ENCODE measurements around the gene KDM1A.

The KDM1A gene

DNA sequence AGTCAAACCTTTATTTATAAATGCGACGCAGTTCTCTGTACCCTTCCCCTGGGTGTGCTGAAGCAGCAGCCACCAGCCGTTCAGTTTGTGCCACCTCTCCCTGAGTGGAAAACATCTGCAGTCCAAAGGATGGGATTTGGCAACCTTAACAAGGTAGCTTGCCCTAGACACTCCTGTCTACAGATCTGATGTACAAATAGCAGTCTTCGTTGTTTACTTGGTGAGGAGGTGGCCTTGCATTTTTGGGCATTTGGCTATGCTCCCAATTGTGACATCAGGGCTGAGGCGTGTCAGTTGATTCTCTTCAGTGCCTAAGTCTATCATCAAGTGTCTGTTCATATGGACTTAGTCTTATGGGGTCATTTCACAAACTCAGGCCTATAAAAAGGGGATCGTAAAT, 59.8 kb downstream of the KDM1A start:
- no peak for DNase-seq

DNA sequence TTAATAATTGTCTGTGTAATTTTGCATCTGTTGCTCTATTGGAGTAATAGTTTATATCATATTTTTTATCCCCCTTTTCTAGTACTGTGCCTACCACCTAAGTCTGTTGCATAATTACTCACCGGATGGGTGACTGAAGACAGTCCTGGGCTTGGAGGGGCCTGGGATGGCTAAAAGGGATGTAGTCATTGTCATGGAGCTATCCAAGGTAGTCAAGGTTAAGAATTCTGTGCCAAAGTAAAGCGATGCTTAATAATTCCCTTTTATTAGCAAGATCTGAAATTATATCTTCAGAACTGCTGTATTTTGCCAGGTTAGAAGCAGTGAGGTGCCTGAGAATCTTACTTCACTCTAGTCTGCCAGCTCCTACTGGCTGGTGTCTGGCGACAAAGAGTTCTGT, 61.6 kb downstream of the KDM1A start:
- no peak for DNase-seq

DNA sequence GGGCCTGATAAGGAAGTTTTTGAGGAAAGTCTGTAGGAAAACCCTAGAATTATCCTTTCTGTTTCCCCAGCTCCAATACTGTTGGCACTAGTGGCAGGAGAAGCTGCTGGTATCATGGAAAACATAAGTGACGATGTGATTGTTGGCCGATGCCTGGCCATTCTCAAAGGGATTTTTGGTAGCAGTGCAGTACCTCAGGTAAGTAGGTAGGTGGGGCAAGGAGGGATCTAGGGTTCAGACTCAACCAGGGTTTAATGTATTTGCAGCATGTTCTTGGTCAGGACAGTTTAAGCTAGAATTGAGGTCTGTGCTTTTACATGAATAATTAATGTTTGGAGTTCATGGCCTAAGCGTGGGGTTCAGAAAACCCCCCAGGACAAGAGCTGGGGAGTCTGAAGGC, 62.1 kb downstream of the KDM1A start:
- no peak for DNase-seq

DNA sequence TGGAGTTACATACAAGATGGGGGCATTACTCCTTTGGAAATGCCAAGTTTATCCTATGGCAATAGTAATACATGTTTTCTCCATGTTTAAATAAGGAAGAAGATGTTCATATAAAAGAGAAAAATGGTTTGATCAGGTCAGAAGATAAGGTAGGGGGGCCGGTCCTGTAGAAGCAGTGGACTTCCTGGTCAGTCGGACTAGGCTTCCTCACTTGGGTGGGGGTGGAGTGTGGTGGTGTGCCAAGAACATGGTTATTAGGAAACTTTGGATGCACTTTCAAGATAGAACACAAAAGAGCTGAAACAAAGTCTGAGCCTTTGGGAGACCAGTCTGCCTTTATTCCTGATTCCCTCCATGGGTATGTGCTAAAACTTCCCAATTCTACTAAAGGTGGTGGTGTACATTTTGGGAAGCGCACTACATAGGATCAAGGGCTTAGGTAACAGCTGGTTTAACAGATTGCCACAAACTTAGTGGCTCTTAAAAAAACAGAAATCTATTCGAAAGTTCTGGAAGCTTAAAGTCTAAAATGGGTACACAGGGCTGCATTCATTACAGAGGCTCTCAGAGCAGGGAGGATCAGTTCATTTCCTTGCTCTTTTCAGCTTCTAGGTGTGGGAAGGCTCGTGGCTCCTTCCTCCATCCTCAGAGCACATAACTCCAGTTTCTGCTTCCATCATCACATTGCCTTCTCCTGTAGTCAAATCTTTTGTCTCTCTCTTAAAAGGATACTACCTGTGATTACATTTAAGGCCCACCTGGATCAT, 64.6 kb downstream of the KDM1A start:
- no peak for DNase-seq

DNA sequence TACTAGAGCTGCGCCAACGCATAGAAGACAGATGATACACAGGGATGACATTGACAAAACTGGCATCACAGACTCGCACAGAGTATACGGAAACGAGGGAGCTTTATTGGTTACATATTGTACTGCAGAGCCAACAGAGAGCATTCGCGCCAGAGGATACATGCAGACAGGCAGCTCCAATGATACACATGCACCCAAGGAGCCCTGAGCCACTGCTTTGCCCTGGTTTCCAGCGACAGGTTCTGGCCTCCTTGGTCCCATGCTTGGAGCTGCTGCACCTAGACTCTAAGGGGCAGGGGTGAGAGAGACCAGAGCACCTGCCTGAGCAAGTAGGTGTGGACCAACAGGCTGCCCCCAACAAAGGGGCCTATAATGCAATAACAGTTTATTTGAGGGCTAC, 65.6 kb downstream of the KDM1A start:
- no peak for DNase-seq

DNA sequence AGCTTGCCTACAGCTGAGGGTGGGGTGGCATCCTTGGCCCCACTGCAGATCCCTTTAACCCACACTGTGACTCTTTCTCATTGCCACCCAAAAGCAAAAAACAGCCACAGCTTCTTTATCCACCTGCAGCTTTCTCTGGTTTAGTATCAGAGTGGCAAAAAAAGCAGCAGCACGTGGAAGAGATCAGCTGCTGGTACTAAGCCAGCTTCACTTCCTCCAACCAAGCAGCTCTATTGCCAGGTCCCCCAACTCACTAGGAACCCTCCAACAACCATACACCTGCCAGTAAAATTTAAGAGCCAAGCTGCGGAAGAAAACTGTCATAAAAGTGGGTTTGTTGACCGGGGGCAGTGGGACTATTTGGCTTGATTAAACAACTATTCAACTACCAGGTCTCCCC, 66.4 kb downstream of the KDM1A start:
- DNase-seq = no peak

DNA sequence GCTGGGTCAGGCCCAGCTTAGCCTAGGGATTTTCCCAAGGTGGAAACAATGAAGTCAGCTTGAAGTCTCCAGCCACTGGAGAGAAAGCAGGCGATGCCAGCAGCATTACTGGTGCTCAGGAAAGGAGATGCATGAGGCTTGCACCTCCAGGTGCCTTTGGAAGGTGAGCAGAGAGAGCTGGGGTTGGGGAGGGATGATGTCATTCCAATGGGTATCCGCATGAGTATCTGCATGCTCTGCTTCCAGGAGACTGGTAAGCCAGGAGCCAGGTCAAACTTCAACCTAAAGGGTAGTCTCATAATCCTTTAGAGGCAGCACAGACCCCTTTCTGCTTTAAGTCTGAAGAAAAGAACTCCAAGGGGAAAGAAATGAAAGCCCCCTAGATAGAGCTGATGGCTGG, 68.8 kb downstream of the KDM1A start:
- no peak for DNase-seq

DNA sequence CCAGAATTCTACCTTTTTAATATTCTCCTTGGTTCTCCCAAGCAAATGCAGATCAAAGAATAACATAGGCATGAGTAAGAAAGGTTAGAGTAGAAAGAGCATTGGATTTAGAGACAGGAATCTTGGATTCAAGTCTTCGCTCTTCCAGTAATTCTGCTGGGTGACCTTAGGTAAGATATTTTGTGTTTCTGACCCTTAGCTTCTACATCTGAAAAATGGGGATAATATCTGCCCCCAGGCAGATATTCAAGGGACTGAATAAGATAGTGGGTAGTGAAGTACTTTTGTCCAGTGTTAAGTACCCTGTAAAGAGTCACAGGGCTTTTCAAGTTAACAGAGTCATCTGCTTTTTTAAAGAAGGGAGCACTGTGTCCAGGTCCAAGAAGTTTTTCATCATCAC, 70.8 kb downstream of the KDM1A start:
- DNase-seq = no peak

DNA sequence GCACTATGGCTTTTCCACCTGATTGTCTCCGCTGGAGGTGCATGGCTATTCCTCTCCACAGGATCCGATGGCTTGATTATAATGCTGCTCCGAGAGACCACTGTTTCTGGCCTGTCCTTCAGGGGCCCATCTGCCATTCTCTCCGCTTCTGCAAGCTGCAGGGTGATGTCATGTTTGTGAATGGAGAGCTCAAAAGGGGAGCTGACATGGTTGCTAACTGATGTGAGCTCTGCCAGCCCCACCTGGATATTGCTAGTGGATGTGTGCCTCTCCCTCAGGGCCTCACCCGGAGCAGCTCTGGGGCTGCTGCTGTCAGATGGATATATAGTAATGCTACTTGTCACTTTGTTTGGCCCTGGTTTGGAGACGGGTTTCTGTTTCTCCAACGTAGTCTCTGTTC, 72.3 kb downstream of the KDM1A start:
- no peak for DNase-seq

DNA sequence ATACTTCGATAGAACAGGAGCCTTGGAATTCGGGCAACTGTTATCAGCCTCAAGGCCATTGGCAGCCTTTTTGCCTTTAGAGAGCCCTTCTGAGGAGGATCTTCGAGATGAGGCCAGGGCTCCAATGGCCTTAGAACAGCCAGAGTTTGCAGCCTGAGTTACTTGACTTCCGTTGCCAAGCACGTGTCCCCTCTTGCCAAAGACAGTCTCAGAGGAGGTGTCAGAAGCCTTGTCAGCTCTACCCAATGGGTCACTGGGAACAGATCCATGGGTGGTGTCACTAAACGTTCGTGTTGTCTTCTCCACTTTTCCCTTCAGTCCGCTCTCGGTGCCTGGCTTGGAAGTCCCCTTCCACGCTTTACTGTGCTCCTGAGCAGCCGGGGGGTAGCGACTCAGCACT, 73.2 kb downstream of the KDM1A start:
- no peak for DNase-seq

DNA sequence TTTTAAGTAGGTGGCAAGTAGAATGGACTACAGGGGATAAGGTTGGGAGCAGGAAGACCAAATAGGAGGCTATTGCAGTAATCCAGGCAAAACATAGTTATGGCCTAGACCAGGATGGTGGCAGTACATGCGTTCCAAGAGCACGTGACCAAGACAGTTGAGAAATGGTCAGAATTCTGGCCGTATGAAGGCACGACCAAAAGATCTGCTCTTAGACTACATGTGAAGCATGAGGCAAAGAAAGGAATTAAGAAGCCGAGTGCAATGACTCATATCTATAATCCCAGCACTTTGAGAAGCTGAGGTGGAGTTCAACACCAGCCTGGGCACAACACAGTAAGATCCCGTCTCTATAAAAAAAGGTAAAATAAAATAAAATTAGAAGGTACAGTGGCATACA, 78.0 kb downstream of the KDM1A start:
- DNase-seq = no peak

DNA sequence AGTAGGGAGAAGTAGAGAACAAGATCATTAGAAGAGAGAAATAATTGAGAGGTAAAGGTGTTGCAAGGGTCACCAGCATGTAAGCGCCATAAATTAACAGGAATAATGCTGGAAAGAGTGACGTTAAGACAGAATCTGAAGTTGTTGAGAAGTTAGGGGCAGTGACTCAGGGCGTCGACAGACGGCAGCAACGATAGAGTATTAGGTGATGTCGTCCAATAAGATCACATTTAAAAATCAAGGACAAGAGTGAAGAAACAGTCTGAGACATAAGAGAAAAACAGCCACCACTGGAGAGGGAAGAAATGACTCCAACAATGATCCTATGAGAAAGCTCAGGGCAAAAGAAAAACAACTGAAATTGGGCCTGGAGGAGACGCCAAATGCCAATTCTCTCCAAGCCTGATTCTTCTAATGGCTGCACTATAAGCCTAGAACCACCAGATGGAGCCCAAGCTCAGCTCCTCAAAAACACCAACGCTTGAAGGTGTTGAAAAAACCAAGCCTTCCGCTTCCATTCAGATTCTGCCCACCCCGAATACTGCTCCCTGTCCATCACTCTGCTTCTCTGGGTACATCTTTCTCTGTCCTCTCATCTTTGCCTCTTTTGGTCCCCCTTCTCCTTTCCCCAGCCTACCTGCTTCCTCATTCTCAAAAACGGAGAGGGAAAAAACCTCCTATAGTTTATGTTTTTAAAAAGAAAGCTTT, 79.3 kb downstream of the KDM1A start:
- DNase-seq = peak; percentile 71

DNA sequence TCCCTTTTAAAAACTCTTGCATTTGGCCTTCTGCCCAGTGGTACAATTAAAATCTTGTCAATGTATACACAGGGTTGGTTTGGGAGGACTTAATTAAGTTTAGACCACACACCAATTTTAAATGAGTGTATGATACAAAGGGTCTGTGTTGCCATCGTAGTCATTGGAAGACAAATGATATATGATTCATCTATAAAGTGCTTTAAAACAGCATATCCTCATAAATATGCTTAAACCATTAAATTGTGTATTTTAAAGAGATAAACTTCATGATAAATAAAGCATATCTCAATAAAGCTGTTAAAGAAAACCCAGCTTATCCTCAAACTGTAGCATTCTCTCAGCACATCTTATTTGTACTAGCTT, 79.9 kb downstream of the KDM1A start:
- no peak for DNase-seq

DNA sequence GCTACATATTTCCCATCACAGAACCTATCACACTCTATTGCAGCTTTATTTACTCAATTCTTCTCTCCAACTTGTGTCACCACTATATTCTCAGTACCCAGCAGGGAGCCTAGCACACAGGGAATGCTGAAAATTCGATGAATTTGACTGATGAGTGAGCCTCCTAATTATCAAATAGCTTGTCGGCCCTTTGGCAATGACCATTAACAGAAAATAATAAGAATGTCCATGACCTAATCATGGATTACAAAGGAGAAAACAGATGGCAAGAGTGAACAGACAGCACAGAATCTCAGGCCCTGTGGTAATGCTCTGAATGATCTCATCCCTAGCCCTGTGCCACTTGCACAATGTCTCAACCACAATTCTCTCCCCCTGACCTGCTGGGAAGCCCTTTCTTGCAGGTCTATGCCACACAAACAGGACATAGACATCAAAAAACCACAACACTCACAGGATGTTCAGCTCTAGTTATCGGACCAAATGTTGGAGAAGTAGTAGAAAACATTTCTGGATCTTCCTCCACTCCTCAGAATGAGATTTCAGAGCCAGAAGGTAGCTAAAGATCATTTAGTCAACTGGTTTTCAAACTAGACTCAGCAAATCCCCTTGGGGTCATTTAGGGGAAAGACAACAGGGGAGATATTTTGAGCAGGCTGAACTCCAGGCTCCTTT, 80.9 kb downstream of the KDM1A start:
- peak; percentile 87 for DNase-seq

DNA sequence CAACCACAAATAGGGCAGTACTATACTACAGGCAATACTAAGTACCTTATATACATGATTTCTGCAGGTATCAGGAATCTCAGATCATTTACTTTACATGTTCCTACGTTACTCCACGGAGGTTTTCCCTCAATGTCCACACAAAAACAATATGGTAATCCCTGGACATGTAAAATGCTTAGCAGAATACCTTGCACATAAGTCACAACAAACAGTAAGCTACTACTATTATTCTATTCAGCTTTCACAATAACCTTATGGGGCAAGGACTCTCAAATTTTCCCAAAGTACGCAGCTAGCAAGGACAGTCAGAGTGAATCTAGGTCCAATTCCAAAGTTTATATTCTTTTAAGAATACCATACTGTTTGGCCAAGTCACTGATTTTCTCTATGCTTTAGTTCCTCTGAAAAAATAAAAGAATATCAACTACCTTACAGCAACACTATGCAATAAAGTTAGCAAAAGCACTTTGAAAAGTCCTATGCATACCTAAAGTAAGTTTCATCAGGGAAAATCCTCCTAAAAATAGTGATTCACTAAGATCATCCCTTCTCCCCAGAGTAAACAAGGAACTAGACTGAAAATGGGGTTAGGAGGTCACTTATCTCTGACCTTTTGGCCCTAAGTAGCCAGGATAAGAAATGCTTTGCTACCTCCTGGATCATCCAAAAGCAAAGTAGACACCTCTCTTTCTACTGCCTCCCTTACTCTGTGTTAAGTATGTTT, 82.0 kb downstream of the KDM1A start:
- DNase-seq = peak; percentile 45

DNA sequence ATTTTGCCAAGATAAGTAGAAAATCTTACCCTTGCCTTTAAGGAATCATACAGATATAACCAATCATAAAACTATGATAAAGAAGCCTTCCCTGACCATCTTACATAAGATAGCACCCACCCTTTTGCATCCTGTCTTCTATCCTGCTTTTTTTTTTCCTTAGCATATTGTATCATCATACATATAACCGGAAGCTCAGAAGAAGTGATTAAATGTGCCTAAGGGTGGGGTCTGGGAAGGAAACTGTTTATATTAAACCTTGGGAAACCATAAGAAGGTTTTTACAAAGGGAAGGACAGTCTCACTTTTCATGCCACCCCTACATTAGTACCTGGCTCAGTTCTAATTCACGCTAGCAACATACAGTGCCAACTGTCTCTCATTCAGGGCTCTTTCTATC, 82.6 kb downstream of the KDM1A start:
- DNase-seq = no peak

DNA sequence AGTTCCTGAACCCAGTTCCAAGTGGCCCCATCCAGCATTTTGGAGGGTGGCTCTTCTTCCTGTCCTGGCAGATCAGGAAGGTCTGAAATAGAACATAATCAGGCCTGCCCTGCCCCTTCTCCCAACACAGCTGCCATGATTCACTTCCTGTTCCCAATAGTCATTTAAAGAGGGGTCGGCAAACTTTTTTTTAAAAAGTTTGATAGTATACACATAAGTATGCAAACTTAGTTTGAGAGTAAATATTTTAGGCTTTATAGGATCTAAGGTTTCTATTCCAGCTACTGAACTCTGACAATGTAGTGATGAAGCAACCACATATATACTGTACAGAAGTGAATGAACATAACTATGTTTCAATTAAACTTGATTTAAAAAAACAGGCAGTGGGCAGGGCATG, 83.0 kb downstream of the KDM1A start:
- peak; percentile 71 for DNase-seq

DNA sequence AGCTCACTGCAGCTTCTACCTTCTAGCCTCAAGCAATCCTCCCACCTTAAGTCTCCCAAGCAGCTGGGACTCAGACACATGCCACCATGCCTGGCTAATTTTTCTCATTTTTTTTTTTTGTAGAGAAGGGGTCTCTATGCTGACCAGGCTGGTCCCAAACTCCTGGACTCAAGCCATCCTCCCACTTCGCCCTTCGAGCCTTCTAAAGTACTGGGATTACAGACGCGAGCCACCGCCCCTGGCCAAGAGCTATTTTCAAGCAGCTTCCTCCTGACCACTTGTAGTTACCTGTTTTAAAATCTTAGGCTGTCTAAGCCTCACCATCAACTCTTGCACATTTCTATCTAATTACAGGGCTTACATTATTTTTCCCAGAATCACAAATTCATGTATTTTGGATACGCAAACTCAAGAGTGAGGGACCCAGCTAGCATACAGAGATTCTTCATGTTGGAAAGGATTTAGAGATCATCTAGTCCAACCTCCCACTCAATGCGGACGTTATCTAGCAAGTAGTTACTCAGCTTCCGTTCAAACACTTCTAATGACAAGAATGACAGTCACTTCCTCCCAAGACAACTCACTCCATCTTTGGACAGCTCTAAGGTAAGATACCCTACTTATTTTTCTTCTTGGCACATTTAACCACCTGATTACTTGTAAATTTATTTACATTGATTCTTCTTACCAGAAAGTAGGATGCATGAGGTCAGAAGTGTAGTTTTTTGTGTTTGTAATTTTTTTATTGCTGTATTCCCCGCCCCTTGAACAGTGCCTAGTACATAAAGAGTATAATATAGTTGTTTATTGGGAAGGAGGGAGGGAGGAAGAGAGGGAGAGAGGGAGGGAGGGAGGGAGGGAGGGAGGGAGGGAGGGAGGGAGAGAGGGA, 84.0 kb downstream of the KDM1A start:
- DNase-seq = peak; percentile 24

DNA sequence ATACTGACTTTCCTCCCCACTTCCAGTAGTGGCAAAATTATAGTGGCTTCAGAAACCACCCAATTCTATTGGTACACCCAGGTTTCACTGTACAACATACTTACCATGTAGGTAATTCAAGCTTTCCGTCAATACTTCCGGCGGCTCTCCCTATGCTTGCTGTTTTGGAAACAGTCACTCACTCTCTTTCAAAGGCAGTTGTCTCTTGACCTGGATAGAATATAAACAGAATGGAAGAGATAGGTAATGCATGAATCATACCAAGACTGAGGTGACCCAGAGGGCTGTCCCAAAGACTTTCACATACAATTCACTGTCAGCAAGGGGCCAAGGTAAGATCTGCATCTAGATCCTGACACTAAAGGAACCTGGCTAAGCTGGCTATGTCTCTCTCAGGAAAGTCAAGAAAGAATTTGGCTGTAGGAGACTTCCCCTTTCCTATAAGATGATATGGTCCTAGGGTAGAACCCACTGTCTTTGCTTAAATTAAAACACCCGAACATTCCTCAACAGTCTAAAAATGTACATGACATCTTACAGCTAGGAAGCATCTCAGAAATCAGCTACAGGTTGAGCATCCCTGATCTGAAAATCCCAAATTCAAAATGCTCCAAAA, 89.8 kb downstream of the KDM1A start:
- DNase-seq = no peak

DNA sequence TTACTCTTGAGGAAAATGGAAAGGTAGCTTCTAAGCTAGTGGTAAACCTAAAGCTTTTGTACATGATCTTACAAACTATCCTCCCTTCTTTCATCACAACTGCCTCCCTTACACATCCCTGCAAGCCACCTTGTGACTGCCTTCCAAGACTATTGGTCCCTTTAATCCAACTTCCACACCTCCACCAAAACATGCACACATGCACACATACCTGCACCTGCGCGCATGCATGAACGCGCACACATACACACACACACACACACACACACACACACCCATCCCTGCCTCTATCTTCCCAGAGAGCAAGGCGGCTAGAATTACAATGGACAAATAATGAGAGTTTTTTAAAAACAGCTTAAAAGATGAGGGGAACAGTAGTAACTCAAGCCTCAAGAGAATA, 91.1 kb downstream of the KDM1A start:
- no peak for DNase-seq

DNA sequence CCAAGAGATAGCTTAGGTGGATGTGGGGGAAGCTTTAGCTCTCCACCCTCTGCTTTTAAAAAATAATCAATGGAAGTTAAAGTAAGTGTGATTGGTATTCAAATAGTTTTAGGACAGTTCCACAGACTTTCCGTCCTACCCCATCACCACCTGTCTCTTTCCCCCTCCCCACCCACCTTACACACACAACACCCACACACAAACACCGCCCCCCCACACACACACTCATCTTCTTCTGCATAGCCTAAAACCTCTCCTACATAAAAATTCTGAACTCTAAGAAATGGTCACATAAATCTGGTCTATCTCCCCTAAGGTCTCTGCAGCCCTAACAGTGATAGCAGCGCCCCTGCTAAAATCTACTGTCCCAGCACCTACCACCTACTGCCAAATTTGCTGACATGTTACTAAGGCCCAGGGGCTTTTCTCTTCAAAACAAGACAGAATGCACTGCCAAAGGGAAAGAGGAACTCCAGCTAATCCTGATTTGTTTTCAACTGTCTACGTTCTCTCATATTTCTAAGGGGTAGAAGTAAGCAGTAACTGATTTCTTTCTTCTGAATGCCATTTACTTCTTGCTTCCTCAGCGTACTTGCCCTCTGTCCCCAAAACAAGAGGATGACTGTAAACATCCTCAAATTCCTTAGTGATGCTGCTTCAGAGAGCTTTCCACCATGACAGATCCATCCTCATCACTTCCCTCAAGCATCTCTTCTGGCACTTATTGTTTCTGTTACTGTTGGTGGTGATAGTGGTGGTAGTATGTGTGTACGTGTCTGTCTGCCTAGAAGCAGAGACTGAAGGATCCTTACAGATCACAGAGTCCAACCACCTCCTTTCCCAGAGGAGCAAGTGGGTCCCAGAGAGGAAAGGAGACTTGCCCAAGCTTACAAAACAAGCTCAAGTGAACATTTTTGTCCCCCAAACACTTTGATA, 92.6 kb downstream of the KDM1A start:
- DNase-seq = no peak
